Activated CD4-positive, alpha-beta T cell treated with anti-CD3 and anti-CD28 coated beads for 24 hours (primary cell): Measurements from ENCODE around the gene SUCLA2.

Source experiments
- DNase-seq, 2 donors: peaks; one replicate each; pipeline ENCODE4 v3.0.0-alpha.2; 2020; ENCODE audit warnings: low read depth in 2 of 2

Gene SUCLA2

DNA sequence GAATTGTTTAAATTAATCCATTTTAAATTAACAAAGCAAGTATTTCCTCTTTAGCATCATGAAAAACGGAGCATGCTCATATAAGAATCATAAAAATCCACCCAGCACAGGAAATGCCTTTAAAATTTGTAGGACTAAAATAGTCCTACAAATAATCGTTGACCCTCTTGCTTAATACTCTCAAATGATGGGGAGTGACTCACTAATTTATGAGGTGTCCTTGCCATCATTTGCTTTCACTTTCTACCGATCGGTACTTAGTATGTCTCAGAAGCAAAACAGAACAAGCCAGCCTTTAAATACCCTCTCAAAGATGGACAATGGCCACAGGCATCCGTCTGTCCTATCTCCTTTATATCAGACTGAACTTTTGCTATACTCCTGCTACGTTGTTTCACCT, 97.2 kb downstream of the SUCLA2 start:
- no peak for DNase-seq

- no peak for DNase-seq
Measured at GRCh38 chr13:47901441-47901840, 99.6 kb downstream of the SUCLA2 start.

- no peak for DNase-seq
Measured at GRCh38 chr13:47898080-47898479, 103.0 kb downstream of the SUCLA2 start.

DNA sequence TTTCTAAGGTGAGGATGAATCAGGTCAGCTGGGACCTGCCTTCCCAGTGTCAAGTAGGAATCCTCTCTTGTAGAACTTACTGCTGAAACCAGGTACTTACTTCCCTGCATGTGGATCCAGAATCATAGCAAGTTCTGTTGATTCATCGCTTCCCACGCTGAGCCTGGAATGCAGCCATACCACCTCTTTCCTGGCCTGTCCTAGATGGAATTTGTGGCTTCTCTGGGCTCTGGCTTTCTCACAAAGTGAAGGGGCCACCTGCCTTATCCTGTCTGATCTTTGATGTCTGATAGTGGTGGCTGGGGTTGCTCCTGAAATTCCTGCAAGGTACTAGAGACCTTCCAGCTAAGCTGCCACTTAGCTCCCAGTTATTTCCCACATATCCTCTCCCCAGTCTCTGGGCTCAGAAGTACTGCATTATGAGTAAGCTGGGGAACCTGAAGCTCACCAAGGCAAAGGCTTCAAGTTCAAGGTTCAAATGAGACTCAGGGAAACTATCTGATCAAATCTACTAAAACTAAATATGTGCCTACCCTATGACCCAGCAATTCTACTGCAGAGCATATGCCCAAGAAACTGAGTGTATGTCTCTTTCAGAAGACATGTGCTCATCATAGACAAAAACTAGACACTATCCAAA, 103.5 kb downstream of the SUCLA2 start:
- no peak for DNase-seq

DNA sequence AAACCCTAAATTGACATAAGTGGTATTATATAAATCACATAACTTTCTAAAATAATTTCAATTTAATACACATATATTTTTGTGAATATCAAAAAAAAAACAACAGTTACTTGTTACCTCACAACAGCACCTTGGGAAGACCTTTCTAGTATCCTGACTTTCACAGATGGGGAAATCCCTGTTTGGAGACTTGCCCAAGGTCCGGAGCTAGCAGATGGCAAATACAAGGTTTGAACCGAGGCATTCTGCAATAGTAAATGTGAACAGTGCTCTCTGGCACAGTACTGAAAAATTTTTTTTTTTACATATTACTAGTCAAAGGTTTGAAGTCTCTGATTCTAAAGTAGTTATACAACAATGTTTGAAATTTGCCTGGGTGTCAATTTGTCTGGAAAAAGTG, 104.5 kb downstream of the SUCLA2 start:
- DNase-seq = no peak

- DNase-seq = no peak
Measured at GRCh38 chr13:47896111-47896510, 105.0 kb downstream of the SUCLA2 start.

- DNase-seq = no peak
Measured at GRCh38 chr13:47893527-47893926, 107.5 kb downstream of the SUCLA2 start.
